Stimulated activated CD4-positive, alpha-beta T cell treated with anti-CD3 and anti-CD28 coated beads, Interleukin-1b, Interleukin-23, amount 100 ng/mL, for 24 hours (primary cell): ENCODE results near the gene OXER1.
"Not testable (repeated sequence)": the region's sequence is repeated elsewhere in the genome, so short reads cannot be mapped to it uniquely, and the experiment has no call there.

Source experiments
- DNase-seq, 4 experiments: peaks; one replicate each; pipeline ENCODE4 v3.0.0-alpha.2; 2020; ENCODE audit warnings: low read depth in 4 of 4, low spot score in 1 of 4

OXER1 gene

DNA sequence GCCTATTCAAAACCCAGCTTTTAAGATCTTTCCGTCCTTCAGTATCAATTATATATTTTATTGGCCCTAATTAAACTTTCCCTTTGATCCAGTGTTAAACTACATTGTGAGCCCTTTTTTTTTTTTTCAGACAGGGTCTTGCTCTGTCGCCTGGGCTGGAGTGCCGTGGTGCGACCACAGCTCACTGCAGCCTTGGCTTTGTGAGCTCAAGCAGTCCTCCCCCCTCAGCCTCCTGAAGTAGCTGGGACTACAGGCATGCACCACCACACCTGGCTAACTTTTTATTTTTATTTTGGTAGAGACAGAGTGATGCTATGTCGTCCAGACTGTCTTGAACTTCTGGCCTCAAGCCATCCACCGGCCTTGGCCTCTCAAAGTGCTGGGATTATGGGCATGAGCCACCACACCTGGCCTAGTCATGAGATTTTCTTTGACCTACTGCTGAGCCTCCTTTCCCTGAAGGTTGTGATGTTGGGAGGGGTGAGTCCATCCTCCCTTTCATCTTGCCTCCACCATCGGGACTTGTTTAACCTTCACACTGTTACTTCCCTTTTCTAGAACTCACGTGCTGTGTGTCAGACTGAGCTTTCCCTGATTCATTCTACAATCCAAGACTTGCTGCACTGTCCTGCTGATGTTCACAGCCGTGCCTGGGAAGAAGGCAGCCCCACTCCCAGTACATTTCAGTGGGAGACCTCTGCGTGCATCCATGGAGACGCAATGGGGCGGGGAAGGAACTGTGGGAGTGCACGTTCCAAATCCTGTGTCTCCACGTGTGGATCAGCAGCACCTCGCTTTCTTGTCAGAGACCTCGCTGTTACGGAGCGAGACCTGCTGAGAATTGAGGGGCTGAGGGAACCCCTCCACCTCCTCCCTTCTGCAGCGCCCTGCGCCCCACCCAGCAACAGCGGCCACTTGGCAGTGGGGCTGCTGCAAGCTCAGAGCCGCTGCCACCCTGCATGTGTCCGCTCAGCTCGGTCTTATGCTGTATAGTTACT, 10.8 kb downstream of the OXER1 start:
- DNase-seq = no peak

GRCh38 chr2:42752314-42752713, 11.6 kb downstream of the OXER1 start:
- no peak for DNase-seq

DNA sequence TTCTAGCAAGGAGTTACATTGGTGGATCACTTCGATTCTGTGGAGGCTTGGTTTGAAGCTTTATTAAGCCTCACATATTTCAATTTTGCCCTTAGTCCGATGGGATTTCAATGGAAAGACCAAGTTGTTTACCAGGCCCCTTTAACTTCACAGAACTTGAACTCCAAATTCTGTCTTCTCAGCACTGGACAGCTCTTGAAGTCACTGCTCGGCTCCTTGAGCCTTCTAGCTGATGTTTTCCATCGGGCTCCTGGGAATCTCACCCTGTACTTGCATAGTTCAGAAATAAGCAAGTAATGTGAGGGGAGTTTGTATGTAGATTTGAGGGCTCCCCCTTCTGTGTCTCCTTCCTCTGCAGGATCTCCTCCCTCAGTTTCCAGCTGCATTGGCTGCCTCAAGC, 15.1 kb downstream of the OXER1 start:
- no peak for DNase-seq

DNA sequence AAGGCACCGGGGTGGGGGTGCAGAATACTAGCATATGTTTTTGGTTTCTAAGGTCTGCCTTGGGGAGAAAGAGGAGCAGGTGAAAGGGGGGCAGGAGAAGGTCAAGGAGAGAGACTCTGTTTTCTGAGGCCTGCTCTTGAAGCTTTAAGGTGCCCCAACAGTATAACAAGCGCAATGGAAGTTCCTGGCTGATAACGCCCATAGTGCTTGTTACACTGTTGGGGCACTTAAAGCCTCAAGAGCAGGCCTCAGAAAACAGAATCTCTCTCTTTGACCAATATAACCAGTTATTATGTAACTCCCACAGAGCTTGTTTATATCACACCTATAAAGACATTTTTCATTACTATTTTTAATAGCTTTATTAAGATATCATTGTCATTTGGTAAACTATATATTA, 16.5 kb downstream of the OXER1 start:
- DNase-seq = no peak

- no peak for DNase-seq
Observed at GRCh38 chr2:42744545-42745082, 19.3 kb downstream of the OXER1 start.

DNA sequence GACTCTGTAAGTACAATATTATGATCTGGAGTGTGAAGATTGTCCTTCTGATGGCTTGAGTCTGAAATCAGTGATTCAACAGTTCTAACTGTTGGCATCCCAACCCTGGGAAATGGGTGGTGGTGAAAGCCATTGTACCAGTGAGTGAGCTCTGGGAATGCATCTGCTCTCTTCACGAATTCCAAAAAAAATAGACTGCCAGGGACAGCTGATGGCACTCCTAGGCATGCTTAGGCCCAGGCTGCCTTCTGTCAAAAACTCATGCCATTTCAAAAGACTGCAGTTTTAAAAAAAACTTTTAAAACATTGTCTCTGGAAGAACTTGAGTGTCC, 20.3 kb downstream of the OXER1 start:
- no peak for DNase-seq

- DNase-seq = no peak
Observed at GRCh38 chr2:42742740-42743658, 20.9 kb downstream of the OXER1 start.

GRCh38 chr2:42741140-42741539, 22.8 kb downstream of the OXER1 start:
- no peak for DNase-seq

GRCh38 chr2:42736598-42737322, 27.2 kb downstream of the OXER1 start:
- DNase-seq = no peak

DNA sequence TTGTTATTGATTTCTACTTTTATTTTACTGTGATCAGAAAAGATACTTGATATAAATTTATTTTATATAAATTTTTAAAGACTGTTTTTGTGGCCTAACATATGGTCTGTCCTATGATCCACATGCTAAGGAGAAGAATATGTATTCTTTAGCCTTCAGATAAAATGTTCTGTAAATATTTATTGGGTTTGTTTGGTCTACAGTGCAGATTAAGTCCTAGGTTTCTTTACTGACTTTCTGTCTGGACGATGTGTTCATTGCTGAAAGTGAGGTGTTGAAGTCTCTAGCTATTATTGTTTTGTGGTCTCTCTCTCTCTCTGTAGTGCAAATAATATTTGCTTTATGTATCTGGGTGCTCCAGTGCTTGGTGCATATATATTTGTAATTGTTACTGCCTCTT, 30.1 kb downstream of the OXER1 start:
- no peak for DNase-seq

DNA sequence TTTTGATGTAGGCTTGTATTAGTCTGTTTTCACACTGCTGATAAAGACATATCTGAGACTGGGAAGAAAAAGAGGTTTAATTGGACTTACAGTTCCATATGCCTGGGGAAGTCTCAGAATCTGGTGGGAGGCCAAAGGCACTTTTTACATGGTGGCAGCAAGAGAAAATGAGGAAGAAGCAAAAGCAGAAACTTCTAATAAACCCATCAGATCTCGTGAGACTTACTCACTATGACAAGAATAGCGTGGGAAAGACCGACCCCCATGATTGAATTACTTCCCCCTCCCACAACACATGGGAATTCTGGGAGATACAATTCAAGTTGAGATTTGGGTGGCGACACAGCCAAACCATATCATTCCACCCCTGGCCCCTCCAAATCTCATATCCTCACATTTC, 32.6 kb downstream of the OXER1 start:
- not testable (repeated sequence) for DNase-seq

GRCh38 chr2:42726680-42727079, 37.3 kb downstream of the OXER1 start:
- DNase-seq = no peak

DNA sequence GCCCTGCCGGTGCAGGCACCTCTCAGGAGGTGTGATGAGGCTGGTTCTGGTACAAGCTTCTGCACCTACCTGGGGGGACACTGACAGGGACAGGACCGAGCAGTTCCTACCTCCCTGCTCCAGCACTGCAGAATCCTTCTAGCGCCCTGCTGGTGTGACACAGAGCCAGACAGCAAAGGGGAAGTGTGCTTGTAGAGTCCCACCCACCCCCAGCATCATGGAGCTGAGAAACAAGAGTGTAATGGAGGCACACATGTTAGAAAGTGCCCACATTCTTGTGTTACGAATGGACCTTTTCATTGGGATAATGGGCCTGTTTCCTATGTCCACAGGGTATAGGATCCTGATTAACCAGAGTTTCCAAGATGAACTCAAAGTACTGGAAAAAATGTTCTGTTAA, 38.3 kb downstream of the OXER1 start:
- DNase-seq = no peak

- no peak for DNase-seq
Observed at GRCh38 chr2:42724886-42725285, 39.0 kb downstream of the OXER1 start.

GRCh38 chr2:42723465-42723864, 40.5 kb downstream of the OXER1 start:
- no peak for DNase-seq

GRCh38 chr2:42722320-42723190, 41.4 kb downstream of the OXER1 start:
- no peak for DNase-seq

DNA sequence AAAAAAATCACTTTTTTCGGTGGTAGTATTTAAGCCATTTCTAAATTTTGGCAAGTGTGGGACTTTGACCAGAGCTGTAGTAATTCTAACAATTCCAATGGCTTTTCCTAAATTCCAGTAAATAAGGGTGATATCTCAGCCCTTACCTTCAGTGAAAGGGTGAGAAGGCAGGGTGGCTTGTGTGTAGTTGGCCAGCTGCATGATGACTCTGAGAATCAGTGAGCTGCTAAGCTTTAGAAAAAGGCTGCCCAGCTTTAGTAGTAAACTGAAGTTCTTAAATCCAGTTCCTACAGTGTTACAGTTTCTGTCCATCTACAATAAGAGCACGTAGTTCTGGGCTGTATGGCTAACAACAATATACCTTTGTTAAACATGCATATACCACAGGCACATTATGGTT, 42.0 kb downstream of the OXER1 start:
- DNase-seq = no peak

DNA sequence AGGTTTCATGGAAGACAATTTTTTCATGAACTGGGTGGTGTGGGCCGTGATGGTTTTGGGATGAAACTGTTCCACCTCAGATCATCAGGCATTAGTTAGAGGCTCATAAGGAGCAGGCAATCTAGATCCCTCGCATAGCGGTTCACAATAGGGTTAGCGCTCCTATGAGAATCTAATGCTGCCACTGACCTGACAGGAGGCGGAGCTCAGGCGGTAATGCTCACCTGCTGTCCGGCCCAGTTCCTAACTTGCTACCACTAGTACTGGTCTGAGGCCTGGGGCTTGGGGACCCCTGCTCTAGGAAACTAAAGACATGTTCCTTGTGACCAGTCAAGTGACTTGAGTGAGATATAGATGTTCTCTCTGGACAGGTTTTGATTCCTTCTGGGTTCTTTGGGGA, 49.2 kb downstream of the OXER1 start:
- DNase-seq = no peak

DNA sequence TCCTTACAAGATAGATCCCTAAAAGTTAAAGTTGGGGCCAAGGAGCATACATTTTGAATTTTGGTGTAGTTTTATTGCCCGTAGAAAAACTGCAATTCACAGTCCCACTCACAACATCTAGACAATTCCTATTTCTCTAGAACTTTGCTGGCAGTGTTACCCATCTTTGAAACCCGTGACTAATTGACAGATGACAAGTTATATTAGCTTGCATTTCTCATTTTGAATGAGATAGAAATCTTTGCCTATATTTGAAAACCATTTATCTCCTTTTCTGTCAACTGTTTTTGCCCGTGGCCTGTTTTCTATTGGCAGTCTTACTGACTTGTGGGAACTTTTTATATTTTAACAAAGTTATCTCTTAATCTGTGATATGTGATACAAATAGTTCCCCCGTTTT, 50.0 kb downstream of the OXER1 start:
- no peak for DNase-seq

- no peak for DNase-seq
Observed at GRCh38 chr2:42712934-42713333, 51.0 kb downstream of the OXER1 start.
